DOHH2 (cell line): ENCODE measurements around the gene P2RX7.

Experiments
- EZH2phosphoT487 ChIP-seq: fragments of 200-600 bp; sonication (generic); IDR thresholded peaks from 2 replicates; pipeline ENCODE4 v1.6.1; 2017; ENCODE audit warnings: borderline replicate concordance, mild to moderate bottlenecking, antibody characterized with exemption, low read length, moderate library complexity, mixed read lengths
- TF ChIP-seq, protein P1 (sequence below): fragments of 200-600 bp; sonication (generic); IDR thresholded peaks from one replicate; pipeline ENCODE4 v1.5.1; 2014; ENCODE audit warnings: antibody characterized with exemption, mild to moderate bottlenecking, low read depth, low read length; ENCODE audit not compliant: poor library complexity, severe bottlenecking

GRCh38 chr12:121089813-121090430 lies 42.8 kb upstream of the P2RX7 start:
- TF ChIP-seq, protein P1, sequence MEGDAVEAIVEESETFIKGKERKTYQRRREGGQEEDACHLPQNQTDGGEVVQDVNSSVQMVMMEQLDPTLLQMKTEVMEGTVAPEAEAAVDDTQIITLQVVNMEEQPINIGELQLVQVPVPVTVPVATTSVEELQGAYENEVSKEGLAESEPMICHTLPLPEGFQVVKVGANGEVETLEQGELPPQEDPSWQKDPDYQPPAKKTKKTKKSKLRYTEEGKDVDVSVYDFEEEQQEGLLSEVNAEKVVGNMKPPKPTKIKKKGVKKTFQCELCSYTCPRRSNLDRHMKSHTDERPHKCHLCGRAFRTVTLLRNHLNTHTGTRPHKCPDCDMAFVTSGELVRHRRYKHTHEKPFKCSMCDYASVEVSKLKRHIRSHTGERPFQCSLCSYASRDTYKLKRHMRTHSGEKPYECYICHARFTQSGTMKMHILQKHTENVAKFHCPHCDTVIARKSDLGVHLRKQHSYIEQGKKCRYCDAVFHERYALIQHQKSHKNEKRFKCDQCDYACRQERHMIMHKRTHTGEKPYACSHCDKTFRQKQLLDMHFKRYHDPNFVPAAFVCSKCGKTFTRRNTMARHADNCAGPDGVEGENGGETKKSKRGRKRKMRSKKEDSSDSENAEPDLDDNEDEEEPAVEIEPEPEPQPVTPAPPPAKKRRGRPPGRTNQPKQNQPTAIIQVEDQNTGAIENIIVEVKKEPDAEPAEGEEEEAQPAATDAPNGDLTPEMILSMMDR = no peak
- TF ChIP-seq EZH2phosphoT487 = no peak
